Measurements from ENCODE around the gene GSX1. TPM values are rescaled to one million over a fixed set of nuclear protein-coding genes. Genes with fewer than 3 reads are reported as not detected.

Gene GSX1
- total RNA-seq, 1 donor from 2014 or later, result not detected

DNA sequence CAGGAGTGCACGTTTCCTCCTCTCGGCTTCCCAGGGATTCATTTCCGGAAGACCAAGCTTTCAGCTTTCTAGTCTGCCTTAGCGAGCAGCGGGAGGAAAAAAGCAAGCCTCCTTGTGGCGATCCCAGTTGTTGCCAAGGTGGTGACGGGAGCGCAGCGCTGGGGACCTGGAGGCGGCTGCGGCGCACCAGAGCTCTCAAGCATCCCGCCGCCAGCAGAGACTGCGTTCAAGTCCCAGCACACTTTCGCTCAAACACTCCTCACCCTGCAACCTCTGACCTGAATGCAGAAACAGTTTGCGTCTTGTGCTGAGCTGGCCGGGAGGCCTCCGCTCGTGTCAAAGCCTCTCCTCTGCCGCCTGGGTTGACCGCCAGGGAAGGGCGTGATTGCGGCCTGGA is 4.9 kb downstream of the GSX1 start:
- H3K9me3 Mint-ChIP-seq (ENCODE audit: unreplicated experiment), result peaks cover 19% of the 10 kb centered on the region
- H3K27ac Mint-ChIP-seq (ENCODE audit: unreplicated experiment), result no peak overlapping the region
- Histone ChIP-seq H2AFZ (ENCODE audit: low read depth, low read length) (no peak overlapping the region), H3K27me3 (ENCODE audit: insufficient read depth, low read length) (peaks cover 57% of the 10 kb centered on the region), H3K4me1 (ENCODE audit: insufficient read depth, low read length) (no peaks in the 10 kb centered on the region), H3K4me2 (ENCODE audit: low read length) (peak overlapping the region; percentile 46), H3K79me2 (ENCODE audit: insufficient read depth, low read length) (no peaks in the 10 kb centered on the region), H4K20me1 (ENCODE audit: insufficient read depth, low read length) (no peaks in the 10 kb centered on the region), H3K9ac (ENCODE audit: low read length) (no peak overlapping the region), H3K36me3 (ENCODE audit: insufficient read depth, low read length) (no peaks in the 10 kb centered on the region), H3K9me3 (ENCODE audit: insufficient read depth, low read depth, low read length) (no peaks in the 10 kb centered on the region), H3K4me3 (ENCODE audit: insufficient read depth, low read depth, low read length) (no peak overlapping the region), H3K27ac (ENCODE audit: low read depth, low read length) (no peak overlapping the region)
- DNase-seq (ENCODE audit: low read depth) (no peak), FAIRE-seq (no peak)
- no peaks in the 10 kb centered on the region for H3K36me3 Mint-ChIP-seq (ENCODE audit: low read depth, unreplicated experiment)
- no peak overlapping the region for H3K4me3 Mint-ChIP-seq (ENCODE audit: unreplicated experiment)
- TF ChIP-seq EZH2 (IDR thresholded peaks at IDR 0.05; ENCODE audit: insufficient read depth, low read length), result no peak
- TF ChIP-seq, protein P1, sequence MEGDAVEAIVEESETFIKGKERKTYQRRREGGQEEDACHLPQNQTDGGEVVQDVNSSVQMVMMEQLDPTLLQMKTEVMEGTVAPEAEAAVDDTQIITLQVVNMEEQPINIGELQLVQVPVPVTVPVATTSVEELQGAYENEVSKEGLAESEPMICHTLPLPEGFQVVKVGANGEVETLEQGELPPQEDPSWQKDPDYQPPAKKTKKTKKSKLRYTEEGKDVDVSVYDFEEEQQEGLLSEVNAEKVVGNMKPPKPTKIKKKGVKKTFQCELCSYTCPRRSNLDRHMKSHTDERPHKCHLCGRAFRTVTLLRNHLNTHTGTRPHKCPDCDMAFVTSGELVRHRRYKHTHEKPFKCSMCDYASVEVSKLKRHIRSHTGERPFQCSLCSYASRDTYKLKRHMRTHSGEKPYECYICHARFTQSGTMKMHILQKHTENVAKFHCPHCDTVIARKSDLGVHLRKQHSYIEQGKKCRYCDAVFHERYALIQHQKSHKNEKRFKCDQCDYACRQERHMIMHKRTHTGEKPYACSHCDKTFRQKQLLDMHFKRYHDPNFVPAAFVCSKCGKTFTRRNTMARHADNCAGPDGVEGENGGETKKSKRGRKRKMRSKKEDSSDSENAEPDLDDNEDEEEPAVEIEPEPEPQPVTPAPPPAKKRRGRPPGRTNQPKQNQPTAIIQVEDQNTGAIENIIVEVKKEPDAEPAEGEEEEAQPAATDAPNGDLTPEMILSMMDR (IDR thresholded peaks at IDR 0.05; ENCODE audit: insufficient read depth, low read depth, low read length), result no peak
- peaks cover 81% of the 10 kb centered on the region for H3K27me3 Mint-ChIP-seq (ENCODE audit: low read depth, unreplicated experiment)
- H3K4me1 Mint-ChIP-seq (ENCODE audit: low read depth, unreplicated experiment), result peaks cover 1% of the 10 kb centered on the region

DNA sequence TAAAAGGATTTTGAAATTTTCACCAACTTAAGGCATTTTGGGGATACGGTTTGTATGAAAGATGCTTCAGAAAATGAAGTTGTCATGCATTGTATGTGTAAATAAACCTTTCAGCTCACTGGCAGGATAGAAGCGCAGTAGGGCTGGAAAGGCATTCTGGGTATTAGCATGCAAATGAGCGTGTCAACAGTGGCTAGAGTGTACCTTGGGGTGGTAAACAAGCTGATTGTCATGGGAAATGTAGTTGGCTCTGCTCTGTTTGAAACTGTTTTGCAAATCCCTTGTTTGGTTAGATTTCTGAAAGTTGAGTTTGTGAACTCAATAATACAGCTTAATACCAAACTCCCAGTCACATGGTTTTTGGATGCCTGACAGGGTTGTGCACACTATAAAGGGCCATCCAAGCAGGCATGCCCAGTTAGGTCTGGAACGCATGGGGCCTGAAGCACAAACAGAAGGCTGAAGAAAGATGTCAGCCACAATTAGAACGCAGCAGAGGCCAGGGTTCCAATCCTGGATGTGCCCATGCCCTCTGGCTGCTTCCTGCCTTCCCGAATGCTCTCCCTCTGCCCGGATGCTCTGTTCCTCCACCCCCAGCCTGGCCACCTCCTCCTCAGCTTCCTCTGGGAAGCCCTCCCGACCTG is 14.6 kb downstream of the GSX1 start:
- no peak overlapping the region for H3K4me3 ChIP-seq (ENCODE audit: insufficient read depth, low read depth, low read length)
- Mint-ChIP-seq H3K27ac (ENCODE audit: unreplicated experiment) (no peak overlapping the region), H3K4me1 (ENCODE audit: low read depth, unreplicated experiment) (no peaks in the 10 kb centered on the region), H3K4me3 (ENCODE audit: unreplicated experiment) (no peak overlapping the region), H3K27me3 (ENCODE audit: low read depth, unreplicated experiment) (peaks cover 68% of the 10 kb centered on the region), H3K36me3 (ENCODE audit: low read depth, unreplicated experiment) (no peaks in the 10 kb centered on the region), H3K9me3 (ENCODE audit: unreplicated experiment) (peaks cover 5% of the 10 kb centered on the region)
- H3K36me3 ChIP-seq (ENCODE audit: insufficient read depth, low read length), result no peaks in the 10 kb centered on the region
- FAIRE-seq (no peak), DNase-seq (ENCODE audit: low read depth) (no peak)
- no peaks in the 10 kb centered on the region for H3K27me3 ChIP-seq (ENCODE audit: insufficient read depth, low read length)
- no peak overlapping the region for H3K27ac ChIP-seq (ENCODE audit: low read depth, low read length)
- no peak overlapping the region for H3K4me2 ChIP-seq (ENCODE audit: low read length)
- H3K9me3 ChIP-seq (ENCODE audit: insufficient read depth, low read depth, low read length), result no peaks in the 10 kb centered on the region
- H4K20me1 ChIP-seq (ENCODE audit: insufficient read depth, low read length), result no peaks in the 10 kb centered on the region
- no peak overlapping the region for H3K9ac ChIP-seq (ENCODE audit: low read length)
- H3K4me1 ChIP-seq (ENCODE audit: insufficient read depth, low read length), result no peaks in the 10 kb centered on the region
- H3K79me2 ChIP-seq (ENCODE audit: insufficient read depth, low read length), result no peaks in the 10 kb centered on the region
- no peak overlapping the region for H2AFZ ChIP-seq (ENCODE audit: low read depth, low read length)
- no peak for TF ChIP-seq EZH2 (IDR thresholded peaks at IDR 0.05; ENCODE audit: insufficient read depth, low read length)
- TF ChIP-seq, protein P1 (IDR thresholded peaks at IDR 0.05; ENCODE audit: insufficient read depth, low read depth, low read length), result no peak

DNA sequence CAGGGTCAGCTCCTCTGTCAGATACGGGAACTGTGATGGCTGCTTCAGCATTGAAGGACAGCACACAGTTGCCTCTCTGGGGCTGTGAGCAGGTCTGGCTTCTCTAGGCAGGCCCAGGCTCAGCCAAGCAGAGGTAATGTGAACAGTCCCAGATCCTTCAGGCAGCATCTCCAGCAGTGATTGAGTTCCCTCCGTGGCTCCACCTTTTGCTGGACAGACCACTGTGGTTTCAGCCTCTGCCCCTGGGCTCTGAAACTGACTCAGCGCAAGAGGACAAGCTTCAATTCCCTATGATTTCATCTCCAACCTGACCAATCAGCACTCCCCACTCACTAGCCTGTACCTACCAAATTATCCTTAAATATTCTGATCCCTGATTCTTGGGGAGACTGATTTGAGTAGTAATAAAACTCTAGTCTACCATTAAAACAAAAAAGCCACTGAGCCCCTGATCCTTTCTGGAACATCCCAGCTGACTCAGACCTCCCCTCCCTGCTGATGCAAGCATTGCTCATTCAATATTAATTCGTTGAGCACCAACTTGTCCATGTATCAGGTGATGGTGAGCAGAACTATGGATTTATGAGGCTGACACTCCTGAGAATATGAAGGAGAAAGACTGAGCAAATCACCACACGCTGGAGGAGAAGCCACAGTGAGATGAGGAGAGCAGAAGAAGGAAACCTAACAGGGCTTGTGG is 16.7 kb downstream of the GSX1 start:
- Mint-ChIP-seq H3K27ac (ENCODE audit: unreplicated experiment) (peak overlapping the region; percentile 3), H3K9me3 (ENCODE audit: unreplicated experiment) (peaks cover 10% of the 10 kb centered on the region), H3K4me1 (ENCODE audit: low read depth, unreplicated experiment) (no peaks in the 10 kb centered on the region), H3K36me3 (ENCODE audit: low read depth, unreplicated experiment) (no peaks in the 10 kb centered on the region), H3K4me3 (ENCODE audit: unreplicated experiment) (no peak overlapping the region), H3K27me3 (ENCODE audit: low read depth, unreplicated experiment) (peaks cover 72% of the 10 kb centered on the region)
- H2AFZ ChIP-seq (ENCODE audit: low read depth, low read length), result no peak overlapping the region
- no peaks in the 10 kb centered on the region for H3K4me1 ChIP-seq (ENCODE audit: insufficient read depth, low read length)
- no peaks in the 10 kb centered on the region for H3K9me3 ChIP-seq (ENCODE audit: insufficient read depth, low read depth, low read length)
- no peaks in the 10 kb centered on the region for H4K20me1 ChIP-seq (ENCODE audit: insufficient read depth, low read length)
- H3K36me3 ChIP-seq (ENCODE audit: insufficient read depth, low read length), result no peaks in the 10 kb centered on the region
- H3K27ac ChIP-seq (ENCODE audit: low read depth, low read length), result no peak overlapping the region
- no peak overlapping the region for H3K9ac ChIP-seq (ENCODE audit: low read length)
- H3K79me2 ChIP-seq (ENCODE audit: insufficient read depth, low read length), result no peaks in the 10 kb centered on the region
- H3K4me2 ChIP-seq (ENCODE audit: low read length), result no peak overlapping the region
- H3K4me3 ChIP-seq (ENCODE audit: insufficient read depth, low read depth, low read length), result no peak overlapping the region
- DNase-seq (ENCODE audit: low read depth), result no peak
- TF ChIP-seq EZH2 (IDR thresholded peaks at IDR 0.05; ENCODE audit: insufficient read depth, low read length), result no peak
- TF ChIP-seq, protein P1 (IDR thresholded peaks at IDR 0.05; ENCODE audit: insufficient read depth, low read depth, low read length), result no peak
- FAIRE-seq, result no peak
- no peaks in the 10 kb centered on the region for H3K27me3 ChIP-seq (ENCODE audit: insufficient read depth, low read length)
